H1 (cell line): Measurements from ENCODE around the gene ANK3. TPM values are rescaled to one million over a fixed set of nuclear protein-coding genes. Genes with fewer than 3 reads are reported as not detected.

ENCODE experiments used
- CTCF ChIA-PET: fragments of 300-600 bp; sonication (Branson Sonifier 250); formaldehyde crosslinking; loops from one replicate; lab custom pipeline; 2021; ENCODE audit not compliant: partially characterized antibody; lab: Charles Lee
- POLR2A ChIA-PET: fragments of 300-600 bp; sonication (Branson Sonifier 250); formaldehyde crosslinking; loops from one replicate; lab custom pipeline; 2021; ENCODE audit warnings: inconsistent platforms; ENCODE audit not compliant: partially characterized antibody; lab: Charles Lee
- DNase-seq, 2 experiments: peaks; one replicate each; pipeline versions ENCODE4 v3.0.0 to v3.0.0-alpha.2; 2010 to 2022; ENCODE audit warnings: low spot score in 2 of 2, low read depth in 1 of 2, mixed read lengths in 1 of 2
- FAIRE-seq: peaks from 2 replicates; lab custom pipeline; 2011; peaks lifted over from hg19 to GRCh38; lab: Jason Lieb, UNC
- H2AFZ ChIP-seq: 2 replicates; pipeline ENCODE4 v1.8.1; 2012; ENCODE audit warnings: low read length, inconsistent platforms
- H2AK5ac ChIP-seq: 2 replicates; pipeline ENCODE4 v1.6.1; 2013; ENCODE audit warnings: low read depth, low read length
- H2BK120ac ChIP-seq: replicated peaks from 2 replicates; pipeline ENCODE3; 2013; ENCODE audit warnings: low read depth, low read length, inconsistent platforms
- H2BK12ac ChIP-seq: 2 replicates; pipeline ENCODE4 v1.6.1; 2013; ENCODE audit warnings: low read depth, low read length
- H2BK15ac ChIP-seq: 2 replicates; pipeline ENCODE4 v1.6.1; 2013; ENCODE audit warnings: low read length
- H2BK20ac ChIP-seq: 2 replicates; pipeline ENCODE4 v1.6.1; 2013; ENCODE audit warnings: low read length
- H2BK5ac ChIP-seq: 2 replicates; pipeline ENCODE4 v1.6.1; 2013; ENCODE audit warnings: low read depth, low read length
- H3K14ac ChIP-seq: 2 replicates; pipeline ENCODE4 v1.6.1; 2013; ENCODE audit warnings: inconsistent platforms; ENCODE audit not compliant: insufficient read length
- H3K18ac ChIP-seq: 2 replicates; pipeline ENCODE4 v1.6.1; 2013; ENCODE audit warnings: low read length; ENCODE audit errors: extremely low read depth
- H3K23ac ChIP-seq: 2 replicates; pipeline ENCODE4 v1.6.1; 2013; ENCODE audit warnings: inconsistent platforms; ENCODE audit not compliant: insufficient read length
- H3K23me2 ChIP-seq: 2 replicates; pipeline ENCODE4 v1.6.1; 2013; ENCODE audit warnings: low read depth, low read length
- H3K27ac ChIP-seq: 2 replicates; pipeline ENCODE4 v1.6.1; 2011; ENCODE audit warnings: low read depth, low read length, inconsistent platforms
- H3K27me3 ChIP-seq, 4 experiments: replicated peaks in 1 of 4; 1 replicate in 1 of 4; 2 replicates in 3 of 4; pipeline versions ENCODE4 v1.6.1 to v1.8.1; 2011 to 2013; ENCODE audit warnings: low read length in 3 of 4, mild to moderate bottlenecking in 3 of 4, inconsistent platforms in 2 of 4, mixed read lengths in 2 of 4, moderate library complexity in 1 of 4; ENCODE audit not compliant: control insufficient read depth in 3 of 4, insufficient read depth in 3 of 4; ENCODE audit errors: extremely low read depth in 1 of 4
- H3K36me3 ChIP-seq, 4 experiments: 2 replicates each; pipeline versions ENCODE4 v1.6.1 to v1.8.1; 2011 to 2013; ENCODE audit warnings: mild to moderate bottlenecking in 4 of 4, low read length in 3 of 4, moderate library complexity in 2 of 4, control low read depth in 1 of 4, inconsistent platforms in 1 of 4; ENCODE audit not compliant: insufficient read depth in 4 of 4, control insufficient read depth in 2 of 4
- H3K4ac ChIP-seq: replicated peaks from 2 replicates; pipeline ENCODE3; 2013; ENCODE audit warnings: low read length, low read depth, mixed read lengths, inconsistent platforms; ENCODE audit not compliant: insufficient read length
- H3K4me1 ChIP-seq, 4 experiments: replicated peaks in 1 of 4; 1 replicate in 1 of 4; 2 replicates in 3 of 4; pipeline versions ENCODE4 v1.6.1 to v1.8.1; 2011 to 2013; ENCODE audit warnings: low read length in 3 of 4, inconsistent platforms in 2 of 4, mixed read lengths in 1 of 4; ENCODE audit not compliant: insufficient read depth in 4 of 4, control insufficient read depth in 3 of 4
- H3K4me2 ChIP-seq, 2 experiments: 2 replicates each; pipeline versions ENCODE4 v1.6.1 to v1.8.1; 2011 to 2013; ENCODE audit warnings: low read depth in 2 of 2, low read length in 2 of 2, control low read depth in 1 of 2, inconsistent platforms in 1 of 2, mild to moderate bottlenecking in 1 of 2; ENCODE audit not compliant: insufficient read depth in 1 of 2
- H3K4me3 ChIP-seq, 4 experiments: fragments of 200-600, 300-600 bp in 1 of 4; sonication (generic), shearing (Covaris generic), sonication (Bioruptor Twin) in 1 of 4; 2 replicates each; pipeline versions ENCODE4 v1.5.1 to v1.8.1; 2011 to 2016; ENCODE audit warnings: low read length in 4 of 4, low read depth in 3 of 4, control low read depth in 2 of 4, inconsistent platforms in 2 of 4, mild to moderate bottlenecking in 2 of 4, mixed read lengths in 1 of 4, moderate library complexity in 1 of 4; ENCODE audit not compliant: insufficient read depth in 2 of 4; ENCODE audit errors: extremely low read depth in 1 of 4
- H3K56ac ChIP-seq: replicated peaks from 2 replicates; pipeline ENCODE3; 2013; ENCODE audit warnings: low read depth, mild to moderate bottlenecking, mixed read lengths, low read length, inconsistent platforms; ENCODE audit not compliant: insufficient read length
- H3K79me1 ChIP-seq: 2 replicates; pipeline ENCODE4 v1.6.1; 2013; ENCODE audit warnings: low read depth, low read length, control low read depth
- H3K79me2 ChIP-seq, 2 experiments: 2 replicates each; pipeline versions ENCODE4 v1.6.1 to v1.8.1; 2012 to 2013; ENCODE audit warnings: low read length in 2 of 2, mild to moderate bottlenecking in 2 of 2, inconsistent platforms in 1 of 2; ENCODE audit not compliant: insufficient read depth in 2 of 2, control insufficient read depth in 1 of 2
- H3K9ac ChIP-seq, 4 experiments: replicated peaks in 1 of 4; 1 replicate in 1 of 4; 2 replicates in 3 of 4; pipeline versions ENCODE4 v1.6.1 to v1.8.1; 2011 to 2013; ENCODE audit warnings: low read depth in 3 of 4, low read length in 3 of 4, control low read depth in 2 of 4, mild to moderate bottlenecking in 2 of 4, moderate library complexity in 2 of 4, inconsistent platforms in 1 of 4; ENCODE audit errors: extremely low read depth in 1 of 4
- H3K9me3 ChIP-seq, 2 experiments: 2 replicates each; pipeline versions ENCODE4 v1.6.1 to v1.8.1; 2012 to 2013; ENCODE audit warnings: mild to moderate bottlenecking in 2 of 2, moderate library complexity in 2 of 2, control low read depth in 1 of 2, inconsistent platforms in 1 of 2, low read depth in 1 of 2, low read length in 1 of 2, mixed read lengths in 1 of 2; ENCODE audit not compliant: insufficient read depth in 2 of 2
- H4K20me1 ChIP-seq, 2 experiments: replicated peaks in 1 of 2; 2 replicates each; pipeline versions ENCODE3 to v1.8.1; 2011 to 2013; ENCODE audit warnings: inconsistent platforms in 2 of 2, low read length in 2 of 2, mild to moderate bottlenecking in 1 of 2; ENCODE audit not compliant: insufficient read depth in 2 of 2, control insufficient read depth in 1 of 2
- H4K5ac ChIP-seq: 2 replicates; pipeline ENCODE4 v1.6.1; 2013; ENCODE audit warnings: low read length, low read depth, mixed read lengths, inconsistent platforms; ENCODE audit not compliant: insufficient read length
- H4K8ac ChIP-seq: 2 replicates; pipeline ENCODE4 v1.8.0; 2013; ENCODE audit warnings: mild to moderate bottlenecking, moderate library complexity, low read length, inconsistent platforms; ENCODE audit not compliant: insufficient read depth; ENCODE audit errors: extremely low read depth
- H4K91ac ChIP-seq: replicated peaks from 2 replicates; pipeline ENCODE3; 2013; ENCODE audit warnings: low read length, mixed read lengths, inconsistent platforms; ENCODE audit not compliant: insufficient read length
- KDM4A ChIP-seq: IDR thresholded peaks from one replicate; pipeline ENCODE4 v1.7.1; 2012; ENCODE audit warnings: low read depth, mild to moderate bottlenecking, moderate library complexity, low read length, inconsistent platforms; ENCODE audit not compliant: severe bottlenecking
- RBBP5 ChIP-seq: IDR thresholded peaks from 2 replicates; pipeline ENCODE4 v1.7.1; 2012; ENCODE audit warnings: low read depth, mild to moderate bottlenecking, inconsistent platforms, low read length, moderate library complexity, borderline replicate concordance
- WGBS, 2 experiments: shearing (Covaris generic) in 1 of 2; methylation state at CpG; one replicate each; pipeline versions ENCODE4 v1.1.6 to v1.1.7; 2013 to 2015; ENCODE audit warnings: low lambda C conversion rate in 2 of 2, mixed read lengths in 2 of 2, inconsistent platforms in 1 of 2, low coverage in 1 of 2, missing lambda C conversion rate in 1 of 2; ENCODE audit not compliant: insufficient replicate concordance in 2 of 2, insufficient coverage in 1 of 2, insufficient read length in 1 of 2; ENCODE audit errors: extremely low coverage in 1 of 2, missing lambda C conversion rate in 1 of 2; 5-methylcytosine and 5-hydroxymethylcytosine counted together
- polyA plus RNA-seq, 7 experiments: library from polyadenylated mRNA; depleted of rRNA in 3 of 7; stranded (reverse) in 5 of 7; unstranded in 2 of 7; fragments of >200 nt in 5 of 7; fragments of 200-250 nt in 2 of 7; gene quantifications; 1 replicate in 5 of 7; 2 replicates in 1 of 7; 4 replicates in 1 of 7; pipeline versions ENCODE4 v1.2.1 to v1.2.3, GENCODE V29; 2011 to 2013; ENCODE audit warnings: missing spikeins in 2 of 7, mixed read lengths in 2 of 7
- total RNA-seq: library from RNA; stranded (reverse); fragmentation: NEBNext Ultra II Directional; extraction: Animal tissue kit (Norgen Biotek cat#: 25700); gene quantifications from 2 replicates; pipeline ENCODE4 v1.2.1, GENCODE V29; 2021

Gene ANK3
- total and polyA plus RNA-seq, 2 of the 8 experiments (the other 6 are each of a cell fraction or from before 2014, with no cell fraction given): 18.1 to 67.9 TPM

GRCh38 chr10:60376221-60377041, 13.2 kb downstream of the ANK3 start:
- no peak overlapping the region for H4K8ac ChIP-seq
- H3K9me3 ChIP-seq: no peaks in the 10 kb centered on the region
- 81% methylated on average over 6 of the region's 6 CpGs; no CpG with 5 or more reads in 1 of the 2 experiments for WGBS, 2 experiments
- no peak overlapping the region for H3K18ac ChIP-seq
- no peak overlapping the region for H3K56ac ChIP-seq
- FAIRE-seq (no peak), DNase-seq (no peak)
- H3K79me2 ChIP-seq: no peaks in the 10 kb centered on the region
- no peaks in the 10 kb centered on the region for H3K27me3 ChIP-seq
- CTCF ChIA-PET: interaction anchor here (1.0 to 1.3 kb wide), 5 partner anchors 9 to 262 kb away, joined by 3 to 4 read pairs (median 3); no protein-coding TSS in a partner anchor
- no peak overlapping the region for H2BK5ac ChIP-seq
- no peak overlapping the region for H2BK15ac ChIP-seq
- H4K20me1 ChIP-seq: no peaks in the 10 kb centered on the region
- no peak overlapping the region for H3K4me2 ChIP-seq
- H3K4me3 ChIP-seq: no peak overlapping the region
- no peak overlapping the region for H3K23ac ChIP-seq
- no peak overlapping the region for H2BK20ac ChIP-seq
- H2AFZ ChIP-seq: no peak overlapping the region
- H3K23me2 ChIP-seq: no peaks in the 10 kb centered on the region
- H3K27ac ChIP-seq: no peak overlapping the region
- no peaks in the 10 kb centered on the region for H3K36me3 ChIP-seq
- H4K5ac ChIP-seq: no peak overlapping the region
- H2AK5ac ChIP-seq: no peak overlapping the region
- no peak for TF ChIP-seq RBBP5
- no peak for TF ChIP-seq KDM4A
- H2BK120ac ChIP-seq: no peak overlapping the region
- no peak overlapping the region for H2BK12ac ChIP-seq
- H3K4me1 ChIP-seq: peaks cover 0 to 6% (median 3%) of the 10 kb centered on the region in 4 experiments; a peak in 4 of 7 replicates
- no peak overlapping the region for H4K91ac ChIP-seq
- H3K4ac ChIP-seq: no peak overlapping the region
- no peaks in the 10 kb centered on the region for H3K79me1 ChIP-seq
- no peak overlapping the region for H3K9ac ChIP-seq
- H3K14ac ChIP-seq: no peak overlapping the region
- POLR2A ChIA-PET: interaction anchor here (0.6 to 1.3 kb wide), 2 partner anchors 16 to 915 kb away, joined by 3 to 5 read pairs; no protein-coding TSS in a partner anchor
